Prostate gland (tissue), 2 donors: ENCODE data around the gene LRRC2. TPM values are rescaled to one million over a fixed set of nuclear protein-coding genes. Genes with fewer than 3 reads are reported as not detected.

ENCODE experiments used
- DNase-seq: peaks from one replicate; pipeline ENCODE4 v3.0.0-alpha.2; 2019; ENCODE audit warnings: low spot score
- H3K27ac ChIP-seq, 2 donors: fragments of 200-600 bp; sonication (generic); 2 replicates each; pipeline ENCODE4 v1.5.1; 2017 to 2019
- H3K27me3 ChIP-seq: fragments of 200-600 bp; sonication (generic); replicated peaks from 2 replicates; pipeline ENCODE4 v1.5.1; 2019; ENCODE audit not compliant: insufficient read depth
- H3K36me3 ChIP-seq, 2 donors: fragments of 200-600 bp; sonication (generic); 1 replicate in 1 of 2; 2 replicates in 1 of 2; pipeline versions ENCODE4 v1.5.1 to v1.8.1; 2017 to 2019
- H3K4me1 ChIP-seq: fragments of 200-600 bp; sonication (generic); replicated peaks from 2 replicates; pipeline ENCODE4 v1.5.1; 2019
- H3K4me3 ChIP-seq, 2 donors: fragments of 200-600 bp; sonication (generic); 2 replicates each; pipeline ENCODE4 v1.5.1; 2017 to 2019
- H3K9me3 ChIP-seq: fragments of 200-600 bp; sonication (generic); 2 replicates; pipeline ENCODE4 v1.5.1; 2017
- POLR2A ChIP-seq: fragments of 450-650 bp; IDR thresholded peaks from one replicate; pipeline ENCODE4 v1.6.1; 2016; ENCODE audit warnings: antibody characterized with exemption, mild to moderate bottlenecking
- POLR2AphosphoS5 ChIP-seq: sonication (generic); formaldehyde crosslinking; IDR thresholded peaks from one replicate; pipeline ENCODE4 v1.6.1; 2017; ENCODE audit warnings: antibody characterized with exemption
- WGBS: methylation state at CpG from one replicate; pipeline ENCODE4 v1.1.5; 2018; 5-methylcytosine and 5-hydroxymethylcytosine counted together
- intact Hi-C: fragments of 100-400 bp; cut with DNase I; formaldehyde crosslinking; loops from one replicate; pipeline ENCODE4 v1.14.2; 2022
- total RNA-seq, 2 donors: library from RNA; depleted of rRNA; stranded (reverse); fragments of >200 nt; gene quantifications; one replicate each; pipeline ENCODE4 v1.1.0, GENCODE V29; 2016
- TF ChIP-seq, protein P1 (sequence below), 4 experiments: fragments of 200-600 bp in 2 of 4; fragments of 450-650 bp in 2 of 4; sonication (generic) in 2 of 4; IDR thresholded peaks; 1 replicate in 3 of 4; 2 replicates in 1 of 4; pipeline ENCODE4 v1.5.1; 2016 to 2019; ENCODE audit warnings: antibody characterized with exemption in 4 of 4, mild to moderate bottlenecking in 2 of 4, moderate library complexity in 2 of 4

Gene LRRC2
- total RNA-seq, 2 donors from 2014 or later, result 0.45 to 1.6 TPM

DNA sequence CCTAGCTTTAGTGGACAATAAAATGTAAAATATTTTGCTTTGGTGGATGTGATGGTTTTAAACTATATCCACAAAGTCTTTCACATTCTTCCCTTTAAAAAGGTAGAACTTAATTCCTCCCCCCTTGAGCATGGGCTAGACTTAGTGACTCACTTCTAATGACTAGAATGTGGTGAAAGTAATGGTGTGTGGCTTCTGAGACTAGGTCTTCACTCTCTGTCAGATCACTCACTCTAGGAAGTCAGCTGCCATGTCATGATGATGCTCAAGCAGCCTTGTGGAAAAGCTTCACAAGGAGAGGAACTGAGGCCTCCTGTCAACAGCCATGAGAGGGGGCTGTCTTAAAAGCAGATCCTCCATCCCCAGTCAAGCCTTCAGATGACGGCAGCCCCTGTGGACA is 4.2 kb downstream of the LRRC2 start:
- TF ChIP-seq POLR2A (no peak), POLR2AphosphoS5 (no peak)
- TF ChIP-seq, protein P1, sequence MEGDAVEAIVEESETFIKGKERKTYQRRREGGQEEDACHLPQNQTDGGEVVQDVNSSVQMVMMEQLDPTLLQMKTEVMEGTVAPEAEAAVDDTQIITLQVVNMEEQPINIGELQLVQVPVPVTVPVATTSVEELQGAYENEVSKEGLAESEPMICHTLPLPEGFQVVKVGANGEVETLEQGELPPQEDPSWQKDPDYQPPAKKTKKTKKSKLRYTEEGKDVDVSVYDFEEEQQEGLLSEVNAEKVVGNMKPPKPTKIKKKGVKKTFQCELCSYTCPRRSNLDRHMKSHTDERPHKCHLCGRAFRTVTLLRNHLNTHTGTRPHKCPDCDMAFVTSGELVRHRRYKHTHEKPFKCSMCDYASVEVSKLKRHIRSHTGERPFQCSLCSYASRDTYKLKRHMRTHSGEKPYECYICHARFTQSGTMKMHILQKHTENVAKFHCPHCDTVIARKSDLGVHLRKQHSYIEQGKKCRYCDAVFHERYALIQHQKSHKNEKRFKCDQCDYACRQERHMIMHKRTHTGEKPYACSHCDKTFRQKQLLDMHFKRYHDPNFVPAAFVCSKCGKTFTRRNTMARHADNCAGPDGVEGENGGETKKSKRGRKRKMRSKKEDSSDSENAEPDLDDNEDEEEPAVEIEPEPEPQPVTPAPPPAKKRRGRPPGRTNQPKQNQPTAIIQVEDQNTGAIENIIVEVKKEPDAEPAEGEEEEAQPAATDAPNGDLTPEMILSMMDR (IDR thresholded peaks at IDR 0.05), result no peak
- Histone ChIP-seq H3K4me1 (no peaks in the 10 kb centered on the region), H3K4me3 (no peak overlapping the region), H3K27ac (no peak overlapping the region), H3K36me3 (no peaks in the 10 kb centered on the region), H3K27me3 (no peaks in the 10 kb centered on the region), H3K9me3 (no peaks in the 10 kb centered on the region)
- intact Hi-C loops, result no loop called here
- DNase-seq, result no peak
- 92% methylated on average over 1 of the region's 1 CpG for WGBS

DNA sequence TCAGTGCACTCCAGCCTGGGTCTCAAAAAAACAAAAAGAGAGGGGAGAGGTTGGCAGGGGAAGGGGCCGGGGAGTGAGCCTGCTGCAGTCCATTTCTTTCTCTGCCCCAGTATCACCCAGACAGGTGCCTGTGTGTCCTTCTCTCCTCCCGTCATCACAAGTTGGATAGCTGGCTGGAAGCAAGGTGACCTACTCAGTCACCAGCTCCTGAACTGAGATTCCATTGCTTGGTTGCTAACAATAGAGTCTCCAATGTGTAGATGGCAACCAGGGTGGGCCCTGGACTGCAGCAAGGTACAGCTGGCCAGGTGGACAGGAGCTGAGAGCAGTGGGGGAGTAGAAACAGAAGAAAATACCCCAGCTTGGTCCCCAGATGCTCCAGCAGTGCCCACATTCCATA is 4.6 kb downstream of the LRRC2 start:
- no peaks in the 10 kb centered on the region for H3K9me3 ChIP-seq
- no peaks in the 10 kb centered on the region for H3K27me3 ChIP-seq
- intact Hi-C loops, result no loop called here
- TF ChIP-seq POLR2A (no peak), POLR2AphosphoS5 (no peak)
- TF ChIP-seq, protein P1 (IDR thresholded peaks at IDR 0.05), result no peak
- 89% methylated on average over 2 of the region's 2 CpGs for WGBS
- H3K4me1 ChIP-seq, result no peaks in the 10 kb centered on the region
- no peak overlapping the region for H3K27ac ChIP-seq
- no peak overlapping the region for H3K4me3 ChIP-seq
- DNase-seq, result no peak
- no peaks in the 10 kb centered on the region for H3K36me3 ChIP-seq

DNA sequence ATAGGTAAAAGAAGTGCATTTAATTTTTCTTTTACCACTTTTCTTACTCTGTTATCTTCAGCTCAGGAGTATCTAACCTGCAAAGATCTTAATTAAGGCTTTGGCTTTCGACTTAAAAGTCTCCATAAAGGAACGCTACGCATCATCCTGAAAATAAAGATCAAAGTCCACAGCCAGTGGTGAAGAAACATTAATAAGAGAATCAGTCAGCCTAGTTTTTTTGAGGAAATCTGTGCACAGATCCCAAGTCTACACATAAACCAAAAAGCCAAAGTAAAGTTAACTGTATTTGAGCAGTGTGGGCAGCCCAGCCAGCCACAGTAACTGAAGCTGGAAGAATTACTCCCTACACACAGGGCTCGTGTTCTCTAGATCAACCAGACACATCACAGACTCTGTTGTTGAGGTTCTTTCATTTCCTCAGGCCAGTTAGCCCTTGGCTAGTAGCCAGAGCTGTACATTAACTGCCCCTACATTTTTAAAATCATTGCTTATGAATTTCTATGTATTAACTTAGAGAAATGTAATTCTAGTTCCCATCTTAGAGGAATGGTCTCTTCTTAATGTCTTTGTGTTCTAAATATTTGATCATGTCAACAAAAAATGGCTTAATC is 6.9 kb downstream of the LRRC2 start:
- no peak overlapping the region for H3K27ac ChIP-seq
- no peak overlapping the region for H3K4me3 ChIP-seq
- no peaks in the 10 kb centered on the region for H3K36me3 ChIP-seq
- H3K4me1 ChIP-seq, result no peaks in the 10 kb centered on the region
- intact Hi-C loops, result loop anchor here (2.0 kb wide), 1 partner anchor 70 kb away; no protein-coding TSS in a partner anchor
- DNase-seq, result no peak
- WGBS, result 83% methylated on average over 4 of the region's 4 CpGs
- no peaks in the 10 kb centered on the region for H3K27me3 ChIP-seq
- no peaks in the 10 kb centered on the region for H3K9me3 ChIP-seq
- TF ChIP-seq POLR2AphosphoS5 (no peak), POLR2A (no peak)
- TF ChIP-seq, protein P1 (IDR thresholded peaks at IDR 0.05), result no peak

DNA sequence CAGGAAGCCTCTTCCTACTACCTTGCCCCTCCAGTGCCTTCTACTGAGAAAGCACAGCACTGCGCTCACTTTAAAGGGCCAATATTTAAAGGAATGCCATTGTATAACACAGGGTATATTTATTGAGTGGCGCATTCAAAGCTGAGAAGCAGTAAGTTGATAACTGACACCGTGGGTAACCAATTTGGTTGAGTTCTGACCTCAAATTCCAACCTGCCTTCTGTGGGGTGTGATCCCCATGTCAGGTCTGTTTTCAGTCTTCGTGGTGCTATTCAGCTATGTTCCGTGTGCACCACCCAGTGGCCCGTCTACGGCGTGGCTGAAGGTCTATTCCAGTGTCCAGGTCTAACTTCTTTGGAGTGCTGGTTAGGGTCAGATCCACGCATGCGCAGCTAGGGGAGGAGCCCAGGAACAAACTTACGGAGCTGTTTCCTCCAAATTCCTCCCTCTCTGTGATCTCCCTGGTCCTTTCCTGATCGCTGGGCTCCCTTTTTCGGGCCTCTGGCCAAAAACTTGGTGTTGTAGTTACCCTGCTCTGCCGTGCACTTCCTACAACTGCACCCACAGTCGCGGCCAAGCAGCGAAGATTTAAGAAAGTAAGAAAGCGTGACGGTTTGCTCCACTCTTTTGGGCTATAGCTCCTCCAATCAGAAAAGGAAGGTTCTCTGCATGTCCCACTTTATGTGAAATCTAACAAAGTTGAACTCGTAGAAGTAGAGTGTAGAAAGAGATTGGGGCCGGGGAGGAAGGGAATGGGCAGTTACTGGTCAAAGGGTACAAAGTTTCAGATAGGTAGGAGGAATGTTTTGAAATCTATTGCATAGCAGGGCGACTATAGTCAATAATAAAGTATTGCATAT is 7.7 kb downstream of the LRRC2 start:
- H3K4me1 ChIP-seq, result no peaks in the 10 kb centered on the region
- H3K36me3 ChIP-seq, result no peaks in the 10 kb centered on the region
- no peaks in the 10 kb centered on the region for H3K9me3 ChIP-seq
- H3K27me3 ChIP-seq, result no peaks in the 10 kb centered on the region
- no peak for TF ChIP-seq POLR2A
- TF ChIP-seq, protein P1 (IDR thresholded peaks at IDR 0.05), result peak in 3 of 4 experiments; percentile 47 to 72 (median 61)
- TF ChIP-seq POLR2AphosphoS5, result peak; percentile 70
- WGBS, result 39% methylated on average over 22 of the region's 22 CpGs
- DNase-seq, result peak; percentile 79
- H3K4me3 ChIP-seq, result peak overlapping the region; percentile 21 to 28
- intact Hi-C loops, result loop anchor here (2.0 kb wide), 1 partner anchor 70 kb away; no protein-coding TSS in a partner anchor
- H3K27ac ChIP-seq, result no peak overlapping the region
